Sigmoid colon (tissue), 7 donors: Measurements from ENCODE around the gene FGD3. TPM values are rescaled to one million over a fixed set of nuclear protein-coding genes. Genes with fewer than 3 reads are reported as not detected.

Experiments used
- DNase-seq: peaks from one replicate; pipeline ENCODE4 v3.0.0-alpha.2; 2019
- H3K27ac ChIP-seq, 4 donors: fragments of 200-600 bp; sonication (generic); one replicate each; pipeline ENCODE4 v1.5.1; 2016 to 2019; ENCODE audit warnings: mild to moderate bottlenecking in 1 of 4
- H3K27me3 ChIP-seq, 3 donors: fragments of 200-600 bp; sonication (generic); one replicate each; pipeline ENCODE4 v1.5.1; 2019; ENCODE audit warnings: mild to moderate bottlenecking in 1 of 3
- H3K36me3 ChIP-seq, 4 donors: fragments of 200-600 bp; sonication (generic); one replicate each; pipeline ENCODE4 v1.5.1; 2016 to 2019
- H3K4me1 ChIP-seq, 4 donors: fragments of 200-600 bp; sonication (generic); one replicate each; pipeline ENCODE4 v1.5.1; 2017 to 2019
- H3K4me3 ChIP-seq, 4 donors: fragments of 200-600 bp; sonication (generic); one replicate each; pipeline ENCODE4 v1.5.1; 2017 to 2019; ENCODE audit warnings: mild to moderate bottlenecking in 2 of 4, moderate library complexity in 1 of 4
- H3K9me3 ChIP-seq, 4 donors: fragments of 200-600 bp in 3 of 4; sonication (generic) in 3 of 4; one replicate each; pipeline versions ENCODE4 v1.5.1 to v1.6.1; 2013 to 2019
- EP300 ChIP-seq, 4 donors: sonication (generic); formaldehyde crosslinking; IDR thresholded peaks; one replicate each; pipeline ENCODE4 v1.6.1; 2017; ENCODE audit warnings: antibody characterized with exemption in 4 of 4
- POLR2A ChIP-seq, 2 donors: fragments of 450-650 bp; IDR thresholded peaks; one replicate each; pipeline ENCODE4 v1.6.1; 2016; ENCODE audit warnings: antibody characterized with exemption in 2 of 2, mild to moderate bottlenecking in 2 of 2, moderate library complexity in 2 of 2
- POLR2AphosphoS5 ChIP-seq, 4 donors: sonication (generic); formaldehyde crosslinking; IDR thresholded peaks; one replicate each; pipeline ENCODE4 v1.6.1; 2017; ENCODE audit warnings: antibody characterized with exemption in 4 of 4
- WGBS, 2 donors: extraction: QIAGEN DNeasy Blood & Tissue Kit; methylation state at CpG; one replicate each; pipeline ENCODE4 v1.1.7; 2013; 5-methylcytosine and 5-hydroxymethylcytosine counted together
- intact Hi-C: fragments of 100-400 bp; cut with DNase I; formaldehyde crosslinking; loops from one replicate; pipeline ENCODE4 v1.15.1; 2023
- polyA plus RNA-seq, 3 donors: library from polyadenylated mRNA; stranded (reverse); fragments of 200-250 nt; gene quantifications; one replicate each; pipeline ENCODE4 v1.2.3, GENCODE V29; 2013
- total RNA-seq, 4 donors: library from RNA; depleted of rRNA; stranded (reverse); fragments of >200 nt; gene quantifications; one replicate each; pipeline ENCODE4 v1.1.0, GENCODE V29; 2016
- TF ChIP-seq, protein P1 (sequence below), 4 experiments: fragments of 450-650 bp in 3 of 4; fragments of 200-600 bp in 1 of 4; IDR thresholded peaks; one replicate each; pipeline ENCODE4 v1.5.1; 2016 to 2019; ENCODE audit warnings: antibody characterized with exemption in 4 of 4, mild to moderate bottlenecking in 3 of 4, moderate library complexity in 2 of 4
- donor health status: healthy with polysubstance abuse.
- donor health status: Bipolar disorder and iron deficiency.
- donor health status: healthy.

FGD3 gene
- total and polyA plus RNA-seq, 7 donors, result 1.8 to 18.0 (median 3.7) TPM

DNA sequence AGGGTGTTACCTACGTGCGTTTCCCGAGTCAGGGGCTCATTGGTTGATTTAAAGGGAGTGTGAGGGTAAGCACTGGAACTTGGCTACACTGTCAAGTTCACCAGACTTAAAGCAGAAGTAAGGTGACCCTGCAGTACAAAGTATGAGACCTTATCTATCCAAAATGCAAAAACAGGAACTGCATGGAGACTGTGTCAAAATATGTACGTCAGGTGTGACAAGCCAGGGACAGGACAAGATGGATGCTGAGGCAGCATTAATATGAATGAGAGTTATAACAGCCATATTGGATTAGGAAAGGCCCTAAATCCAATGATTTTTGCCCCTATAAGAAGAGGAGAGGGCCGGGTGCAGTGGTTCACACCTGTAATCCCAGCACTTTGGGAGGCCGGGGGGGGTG, 95.8 kb downstream of the FGD3 start:
- DNase-seq, result no peak
- H3K36me3 ChIP-seq, result no peaks in the 10 kb centered on the region
- no peaks in the 10 kb centered on the region for H3K27me3 ChIP-seq
- H3K27ac ChIP-seq, result no peak overlapping the region
- TF ChIP-seq POLR2AphosphoS5 (IDR thresholded peaks at IDR 0.05), result no peak
- no peak for TF ChIP-seq POLR2A (IDR thresholded peaks at IDR 0.05)
- TF ChIP-seq, protein P1, sequence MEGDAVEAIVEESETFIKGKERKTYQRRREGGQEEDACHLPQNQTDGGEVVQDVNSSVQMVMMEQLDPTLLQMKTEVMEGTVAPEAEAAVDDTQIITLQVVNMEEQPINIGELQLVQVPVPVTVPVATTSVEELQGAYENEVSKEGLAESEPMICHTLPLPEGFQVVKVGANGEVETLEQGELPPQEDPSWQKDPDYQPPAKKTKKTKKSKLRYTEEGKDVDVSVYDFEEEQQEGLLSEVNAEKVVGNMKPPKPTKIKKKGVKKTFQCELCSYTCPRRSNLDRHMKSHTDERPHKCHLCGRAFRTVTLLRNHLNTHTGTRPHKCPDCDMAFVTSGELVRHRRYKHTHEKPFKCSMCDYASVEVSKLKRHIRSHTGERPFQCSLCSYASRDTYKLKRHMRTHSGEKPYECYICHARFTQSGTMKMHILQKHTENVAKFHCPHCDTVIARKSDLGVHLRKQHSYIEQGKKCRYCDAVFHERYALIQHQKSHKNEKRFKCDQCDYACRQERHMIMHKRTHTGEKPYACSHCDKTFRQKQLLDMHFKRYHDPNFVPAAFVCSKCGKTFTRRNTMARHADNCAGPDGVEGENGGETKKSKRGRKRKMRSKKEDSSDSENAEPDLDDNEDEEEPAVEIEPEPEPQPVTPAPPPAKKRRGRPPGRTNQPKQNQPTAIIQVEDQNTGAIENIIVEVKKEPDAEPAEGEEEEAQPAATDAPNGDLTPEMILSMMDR (IDR thresholded peaks at IDR 0.05), result no peak
- no peak for TF ChIP-seq EP300 (IDR thresholded peaks at IDR 0.05)
- H3K4me1 ChIP-seq, result no peaks in the 10 kb centered on the region
- intact Hi-C loops, result no loop called here
- H3K4me3 ChIP-seq, result no peak overlapping the region
- H3K9me3 ChIP-seq, result no peaks in the 10 kb centered on the region
- 80 to 90% methylated on average over 6 of the region's 6 CpGs for WGBS, 2 donors

DNA sequence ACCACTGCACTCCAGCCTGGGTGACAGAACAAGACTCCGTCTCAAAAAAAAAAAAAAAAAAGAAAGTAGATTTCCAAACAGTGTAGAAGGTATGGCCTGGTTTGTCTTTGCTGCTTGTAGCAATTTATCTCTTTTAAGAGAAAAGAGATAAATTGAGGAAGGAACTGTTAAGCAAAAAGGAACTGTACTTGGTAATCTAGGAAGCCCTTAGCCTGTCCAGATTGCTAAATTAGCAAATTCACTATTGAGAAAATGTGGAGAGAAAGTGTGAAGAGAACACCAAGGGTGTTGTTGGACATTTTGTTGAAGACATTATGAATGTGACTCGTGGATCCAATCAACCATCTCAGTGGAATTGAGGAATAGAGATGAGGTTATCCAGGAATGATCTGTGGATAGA, 98.2 kb downstream of the FGD3 start:
- H3K27me3 ChIP-seq, result no peaks in the 10 kb centered on the region
- intact Hi-C loops, result no loop called here
- 84 to 96% methylated on average over 2 of the region's 2 CpGs for WGBS, 2 donors
- H3K4me3 ChIP-seq, result no peak overlapping the region
- no peak for DNase-seq
- no peaks in the 10 kb centered on the region for H3K36me3 ChIP-seq
- H3K27ac ChIP-seq, result no peak overlapping the region
- no peaks in the 10 kb centered on the region for H3K9me3 ChIP-seq
- H3K4me1 ChIP-seq, result no peaks in the 10 kb centered on the region
- TF ChIP-seq POLR2A (IDR thresholded peaks at IDR 0.05), result no peak

DNA sequence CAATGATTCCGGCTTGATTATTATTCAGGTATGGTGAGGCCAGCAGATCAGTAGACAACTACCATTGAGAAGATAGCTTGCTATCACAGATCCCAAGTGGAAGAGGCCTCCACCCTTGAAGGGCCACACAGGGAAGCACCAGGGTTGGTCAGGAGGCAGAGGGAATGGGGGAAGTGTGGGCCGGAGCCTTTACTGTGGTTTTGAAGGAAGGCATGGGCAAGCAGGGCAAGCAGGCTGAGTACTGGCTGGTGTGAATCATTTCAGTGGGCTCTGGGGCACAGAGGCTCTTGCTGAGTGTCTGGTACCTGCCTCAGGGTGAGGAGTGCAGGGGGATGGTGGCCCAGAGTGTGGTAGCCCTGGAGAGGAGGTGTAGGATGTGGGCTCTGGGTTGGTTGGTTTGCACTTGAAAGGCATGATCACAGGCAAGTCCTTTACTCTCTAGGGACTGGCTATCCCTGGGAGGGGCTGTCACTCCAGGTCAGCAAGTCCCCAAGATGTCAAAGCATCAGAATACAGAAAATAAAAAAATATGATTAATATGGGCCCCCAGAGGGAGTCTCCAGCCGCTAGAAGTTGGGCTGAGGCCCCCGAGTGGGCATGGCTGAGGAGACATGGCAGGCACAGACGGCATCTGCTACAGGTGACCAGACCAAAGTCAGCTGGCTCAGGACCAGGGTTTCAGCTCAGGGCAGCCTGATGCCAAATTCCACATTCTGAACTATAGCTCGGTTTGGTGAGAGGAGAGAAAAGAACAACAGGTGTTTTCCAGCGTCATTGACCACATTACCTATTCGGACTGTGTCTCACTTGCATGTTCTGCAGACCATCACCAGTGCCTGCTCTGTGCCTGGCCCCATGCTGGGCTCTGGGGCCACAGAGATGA, 101.5 kb downstream of the FGD3 start:
- DNase-seq, result no peak
- H3K27me3 ChIP-seq, result no peaks in the 10 kb centered on the region
- no peak overlapping the region for H3K4me3 ChIP-seq
- H3K4me1 ChIP-seq, result peaks cover 0 to 7% (median 3%) of the 10 kb centered on the region in 4 donors
- H3K9me3 ChIP-seq, result no peaks in the 10 kb centered on the region
- WGBS, 2 donors, result 87 to 92% methylated on average over 8 of the region's 8 CpGs
- no peak overlapping the region for H3K27ac ChIP-seq
- intact Hi-C loops, result no loop called here
- TF ChIP-seq POLR2A (IDR thresholded peaks at IDR 0.05), result no peak
- TF ChIP-seq POLR2AphosphoS5 (IDR thresholded peaks at IDR 0.05), result no peak
- TF ChIP-seq, protein P1 (IDR thresholded peaks at IDR 0.05), result no peak
- TF ChIP-seq EP300 (IDR thresholded peaks at IDR 0.05), result no peak
- no peaks in the 10 kb centered on the region for H3K36me3 ChIP-seq

DNA sequence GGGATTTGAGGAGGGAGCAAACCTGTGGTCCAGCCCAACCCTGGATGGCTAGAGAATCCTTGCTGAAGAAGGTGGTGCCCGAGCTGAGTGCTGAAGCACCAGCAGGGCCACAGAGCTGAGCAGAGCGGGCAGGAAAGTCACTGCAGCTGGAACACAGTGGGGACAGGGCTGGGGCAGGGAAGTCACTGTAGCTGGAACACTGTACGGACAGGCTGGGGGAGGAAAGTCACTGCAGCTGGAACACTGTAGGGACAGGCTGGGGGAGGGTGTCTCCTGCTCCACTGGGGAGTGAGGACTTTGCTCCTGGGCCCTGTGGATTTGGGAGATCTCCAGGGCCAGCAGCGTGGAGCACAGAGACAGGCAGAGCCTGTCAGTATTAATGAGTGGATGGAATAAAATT, 102.2 kb downstream of the FGD3 start:
- H3K4me3 ChIP-seq, result no peak overlapping the region
- H3K4me1 ChIP-seq, result peaks cover 0 to 7% (median 3%) of the 10 kb centered on the region in 4 donors
- 43 to 77% methylated on average over 4 of the region's 4 CpGs for WGBS, 2 donors
- no peak for DNase-seq
- H3K27ac ChIP-seq, result no peak overlapping the region
- no peak for TF ChIP-seq POLR2AphosphoS5 (IDR thresholded peaks at IDR 0.05)
- no peak for TF ChIP-seq POLR2A (IDR thresholded peaks at IDR 0.05)
- TF ChIP-seq, protein P1 (IDR thresholded peaks at IDR 0.05), result no peak
- no peak for TF ChIP-seq EP300 (IDR thresholded peaks at IDR 0.05)
- no peaks in the 10 kb centered on the region for H3K36me3 ChIP-seq
- intact Hi-C loops, result no loop called here
- no peaks in the 10 kb centered on the region for H3K9me3 ChIP-seq
- H3K27me3 ChIP-seq, result no peaks in the 10 kb centered on the region

DNA sequence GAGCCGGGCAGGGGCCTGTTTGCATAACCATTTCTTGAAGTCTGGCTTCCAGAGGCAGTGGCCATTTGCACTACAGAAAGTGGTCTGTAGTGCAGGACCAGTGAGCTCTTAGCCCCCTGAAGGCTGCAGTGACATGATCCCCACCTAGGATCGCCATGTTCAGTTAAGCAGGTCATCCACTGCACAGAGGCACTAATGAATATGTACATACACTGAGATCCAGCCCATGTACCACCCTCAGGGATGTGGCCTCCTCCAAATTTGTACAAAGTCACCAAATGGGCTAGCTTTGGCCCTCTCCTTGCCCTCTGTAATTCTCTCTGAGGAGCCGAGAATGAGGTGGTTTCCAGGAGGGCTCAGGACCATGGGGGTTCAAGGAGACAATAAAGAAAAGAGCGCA, 102.9 kb downstream of the FGD3 start:
- TF ChIP-seq, protein P1 (IDR thresholded peaks at IDR 0.05), result no peak
- TF ChIP-seq POLR2A (IDR thresholded peaks at IDR 0.05) (no peak), EP300 (IDR thresholded peaks at IDR 0.05) (no peak), POLR2AphosphoS5 (IDR thresholded peaks at IDR 0.05) (no peak)
- DNase-seq, result no peak
- Histone ChIP-seq H3K9me3 (no peaks in the 10 kb centered on the region), H3K27ac (no peak overlapping the region), H3K4me3 (no peak overlapping the region), H3K27me3 (no peaks in the 10 kb centered on the region), H3K36me3 (no peaks in the 10 kb centered on the region), H3K4me1 (peaks cover 0 to 7% (median 3%) of the 10 kb centered on the region in 4 donors)
- WGBS, 2 donors, result 89 to 92% methylated on average over 4 of the region's 4 CpGs
- intact Hi-C loops, result no loop called here
